T-helper 2 cell treated with Interferon-gamma antibody and Interleukin-4, amounts not matched to agents 5 μg/mL and 100 μg/mL, for 36 hours (primary cell): Measurements from ENCODE around the gene NECTIN1.

Experiments
- DNase-seq: peaks from one replicate; pipeline ENCODE4 v3.0.0; 2021; ENCODE audit warnings: low spot score
- H3K27ac Mint-ChIP-seq: one replicate; pipeline ENCODE4 v1.8.0; 2021; ENCODE audit warnings: mild to moderate bottlenecking, mixed read lengths
- H3K27me3 Mint-ChIP-seq: one replicate; pipeline ENCODE4 v1.8.0; 2021; ENCODE audit warnings: low read depth, mixed read lengths
- H3K36me3 Mint-ChIP-seq: one replicate; pipeline ENCODE4 v1.8.0; 2021; ENCODE audit warnings: low read depth, mixed read lengths
- H3K4me1 Mint-ChIP-seq: one replicate; pipeline ENCODE4 v1.8.0; 2021; ENCODE audit warnings: low read depth, mixed read lengths
- H3K4me3 Mint-ChIP-seq: one replicate; pipeline ENCODE4 v1.8.0; 2022; ENCODE audit warnings: mild to moderate bottlenecking, moderate library complexity, mixed read lengths
- H3K9me3 Mint-ChIP-seq: one replicate; pipeline ENCODE4 v1.8.0; 2021; ENCODE audit warnings: mixed read lengths

The NECTIN1 gene

DNA sequence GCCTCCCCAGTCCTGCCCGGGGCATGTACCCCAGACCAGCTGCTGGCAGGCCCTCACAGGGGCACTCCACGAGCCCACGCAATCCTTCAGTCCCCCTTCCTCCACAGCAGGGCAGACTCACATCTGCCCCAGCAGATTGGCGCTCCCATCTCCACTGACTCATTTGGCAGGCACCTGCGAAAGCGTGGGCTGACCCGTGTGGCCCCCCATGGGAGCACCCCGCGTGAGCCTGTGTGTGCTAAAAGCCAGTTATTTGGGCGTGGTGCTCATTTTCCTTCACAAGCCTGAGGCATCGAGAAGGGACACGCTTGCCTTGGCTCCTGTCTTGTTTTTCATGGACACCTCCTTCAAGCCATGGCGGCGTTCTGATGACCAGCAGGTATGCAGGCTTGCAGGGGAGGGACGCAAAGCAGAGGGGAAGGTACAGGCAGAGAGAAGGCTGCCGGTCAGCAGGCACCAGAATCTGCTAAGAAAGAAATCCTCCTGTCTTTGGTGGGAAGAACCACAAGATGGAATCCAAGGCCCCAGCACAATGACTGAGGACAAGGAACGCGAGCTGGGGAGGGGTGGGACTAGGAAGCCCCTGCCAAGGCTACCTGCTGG is 8.6 kb downstream of the NECTIN1 start:
- peaks cover 22% of the 10 kb centered on the region for H3K27me3 Mint-ChIP-seq
- no peaks in the 10 kb centered on the region for H3K36me3 Mint-ChIP-seq

DNA sequence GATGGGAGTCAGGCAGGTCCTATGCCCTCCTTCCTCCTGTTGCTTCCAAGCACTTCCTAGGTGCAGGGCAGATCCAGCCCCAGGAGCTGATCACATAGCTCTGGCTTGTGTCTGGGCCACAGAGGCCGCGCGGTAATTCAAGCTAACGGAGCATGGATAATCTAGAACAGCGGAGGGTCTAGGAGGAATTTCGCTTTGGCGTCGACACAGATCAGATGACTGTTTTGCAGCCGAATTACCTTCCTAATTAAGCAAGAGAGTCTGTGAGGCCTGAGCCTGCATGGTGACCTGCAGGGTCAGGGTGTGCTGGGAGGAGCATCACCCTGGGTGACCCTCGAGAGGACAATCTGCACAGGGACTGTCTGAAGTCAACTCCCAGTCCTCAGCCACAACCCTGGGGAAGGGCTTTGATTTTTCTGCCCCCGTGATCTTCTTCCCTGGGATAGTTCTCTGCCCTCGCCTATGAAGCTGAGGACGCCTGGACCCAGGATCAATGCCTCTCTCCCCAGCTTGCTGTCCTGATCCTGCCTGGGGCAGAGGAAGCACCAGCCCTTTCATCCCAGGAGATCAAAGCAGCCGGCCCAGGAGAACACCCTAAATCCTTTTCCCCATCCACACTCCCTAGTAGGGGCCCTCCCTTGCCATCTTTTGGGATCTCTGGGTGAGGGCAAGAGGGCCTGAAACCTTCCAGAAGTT is 11.0 kb downstream of the NECTIN1 start:
- Mint-ChIP-seq H3K27ac (no peak overlapping the region), H3K4me1 (no peaks in the 10 kb centered on the region), H3K27me3 (peaks cover 6% of the 10 kb centered on the region), H3K9me3 (no peaks in the 10 kb centered on the region), H3K4me3 (no peak overlapping the region), H3K36me3 (no peaks in the 10 kb centered on the region)
- no peak for DNase-seq

More for the DNA sequence above, 8.6 kb downstream of the NECTIN1 start:
- no peaks in the 10 kb centered on the region for H3K4me1 Mint-ChIP-seq
- no peak overlapping the region for H3K4me3 Mint-ChIP-seq
- no peaks in the 10 kb centered on the region for H3K9me3 Mint-ChIP-seq
- no peak overlapping the region for H3K27ac Mint-ChIP-seq
- no peak for DNase-seq

DNA sequence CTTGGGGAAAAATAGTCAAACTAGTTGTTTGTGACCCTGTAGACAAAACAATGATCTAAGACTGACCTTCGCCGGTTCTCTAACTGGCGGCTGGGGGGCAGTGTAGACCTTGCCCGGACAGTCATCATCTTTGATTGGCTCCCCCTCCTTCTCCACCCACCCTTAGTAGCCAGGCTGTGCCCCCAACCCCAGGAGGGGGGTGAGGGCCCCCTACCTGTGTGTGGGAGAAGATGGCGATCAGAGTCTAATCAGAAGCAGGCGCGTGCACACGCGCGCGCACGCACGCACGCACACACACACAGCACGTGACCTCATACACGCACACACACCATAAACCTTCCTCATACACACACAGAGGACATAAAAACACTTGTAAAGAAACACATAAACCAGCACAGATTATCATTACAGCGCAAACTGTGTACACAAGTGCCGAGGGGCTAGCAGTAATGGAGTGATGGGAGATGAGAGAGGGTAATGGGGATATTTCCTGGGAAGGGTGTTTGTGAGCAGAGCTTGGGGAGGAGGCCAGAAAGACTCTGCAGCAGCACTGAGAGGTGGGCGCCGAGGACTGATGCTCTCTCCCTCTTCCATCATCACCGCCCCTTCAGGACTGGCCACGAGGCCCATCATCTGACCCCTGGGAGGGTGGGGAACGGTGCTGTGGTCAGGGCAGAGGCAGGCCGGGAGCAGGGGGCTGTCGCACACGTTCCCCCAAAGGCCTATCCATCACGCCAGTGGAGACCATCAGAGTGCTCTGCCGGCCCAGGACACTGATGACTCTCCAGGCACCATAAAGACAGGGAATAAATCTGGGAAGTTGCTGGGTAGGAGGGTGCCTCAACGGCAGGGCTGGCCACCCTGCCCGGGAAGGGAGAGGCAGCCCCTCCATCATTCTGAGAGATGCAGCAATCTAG is 12.2 kb downstream of the NECTIN1 start:
- no peaks in the 10 kb centered on the region for H3K36me3 Mint-ChIP-seq
- no peak overlapping the region for H3K27ac Mint-ChIP-seq
- H3K4me3 Mint-ChIP-seq, result no peak overlapping the region
- H3K9me3 Mint-ChIP-seq, result no peaks in the 10 kb centered on the region
- no peak for DNase-seq
- peaks cover under 1% of the 10 kb centered on the region for H3K27me3 Mint-ChIP-seq
- H3K4me1 Mint-ChIP-seq, result no peaks in the 10 kb centered on the region

DNA sequence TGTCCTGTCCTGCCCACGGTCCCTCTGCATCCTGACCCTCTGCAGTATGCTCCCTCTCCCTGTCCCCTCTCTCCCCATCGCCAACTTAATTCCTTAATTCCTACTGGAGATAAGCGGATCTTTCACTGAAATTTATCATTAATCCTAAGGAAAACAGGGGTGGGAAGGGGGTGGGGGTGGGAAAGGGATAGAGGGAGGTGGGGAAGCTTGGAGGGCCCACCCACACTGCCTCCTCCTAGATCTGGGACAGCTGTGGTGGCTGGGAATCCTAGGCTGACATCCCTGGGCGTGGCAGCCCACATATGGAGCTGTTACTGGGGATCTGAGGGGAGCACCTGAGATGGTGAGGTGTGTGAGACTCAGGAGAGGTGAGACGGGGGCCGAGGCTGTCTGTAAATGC is 14.4 kb downstream of the NECTIN1 start:
- Mint-ChIP-seq H3K9me3 (no peaks in the 10 kb centered on the region), H3K27ac (no peak overlapping the region), H3K4me1 (peaks cover 1% of the 10 kb centered on the region), H3K4me3 (no peak overlapping the region), H3K27me3 (peaks cover 13% of the 10 kb centered on the region), H3K36me3 (no peaks in the 10 kb centered on the region)
- DNase-seq, result no peak

DNA sequence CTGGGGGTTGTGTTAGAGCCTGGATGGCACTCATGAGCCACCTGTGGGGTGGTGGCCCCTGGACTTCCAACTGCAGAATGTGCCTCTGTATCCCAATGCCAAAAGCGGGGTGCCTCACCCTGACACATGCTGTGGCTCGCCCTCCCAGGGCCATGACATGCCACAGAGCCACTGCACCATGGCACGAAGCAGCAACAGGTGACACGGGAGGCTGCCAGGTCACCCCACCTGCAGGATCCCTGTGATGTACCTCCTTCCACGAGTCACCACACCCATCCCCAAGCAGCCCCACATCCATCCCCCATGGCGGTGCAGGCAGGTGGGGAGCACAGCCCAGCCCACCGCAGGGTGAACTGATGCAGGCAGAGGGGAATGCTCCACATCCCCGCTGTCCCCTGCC is 14.8 kb downstream of the NECTIN1 start:
- H3K27me3 Mint-ChIP-seq, result peaks cover 14% of the 10 kb centered on the region
- no peaks in the 10 kb centered on the region for H3K9me3 Mint-ChIP-seq
- H3K27ac Mint-ChIP-seq, result no peak overlapping the region
- H3K4me3 Mint-ChIP-seq, result no peak overlapping the region
- H3K36me3 Mint-ChIP-seq, result no peaks in the 10 kb centered on the region
- H3K4me1 Mint-ChIP-seq, result peaks cover 1% of the 10 kb centered on the region
- DNase-seq, result no peak

DNA sequence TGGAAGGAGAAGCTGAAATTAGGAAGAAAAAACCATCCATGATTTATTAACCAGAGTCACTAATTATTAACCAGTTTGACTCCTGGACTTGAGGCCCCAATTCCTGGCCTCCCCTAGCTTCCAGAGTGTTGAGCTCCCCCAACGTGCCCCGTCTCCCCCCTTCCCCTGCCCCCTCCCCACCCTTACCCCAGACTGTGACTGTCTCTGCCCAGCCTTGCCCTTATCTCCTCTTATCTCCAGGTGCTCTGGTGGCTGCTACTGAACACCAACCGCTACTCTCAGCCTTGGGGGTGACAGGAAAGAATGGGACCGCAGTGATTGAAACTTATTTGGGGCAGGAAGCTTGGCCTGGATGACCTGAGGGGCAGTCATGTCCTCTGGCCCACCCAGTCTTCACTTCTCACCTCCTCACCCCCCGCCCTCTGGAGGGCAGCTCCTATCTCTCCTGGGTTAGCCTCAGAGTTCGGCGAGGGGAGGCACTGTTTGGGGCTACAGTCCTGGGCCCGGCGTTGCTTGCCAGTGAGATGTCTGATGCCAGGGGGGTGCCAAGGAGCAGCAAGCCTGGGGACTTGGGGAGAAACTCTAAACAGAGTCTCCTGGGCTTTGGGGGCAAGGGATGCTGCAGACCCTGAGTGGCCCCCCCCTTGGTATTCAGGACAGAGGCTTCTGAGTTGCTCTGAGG is 15.5 kb downstream of the NECTIN1 start:
- H3K4me3 Mint-ChIP-seq, result no peak overlapping the region
- no peaks in the 10 kb centered on the region for H3K9me3 Mint-ChIP-seq
- DNase-seq, result no peak
- peaks cover 20% of the 10 kb centered on the region for H3K27me3 Mint-ChIP-seq
- no peaks in the 10 kb centered on the region for H3K36me3 Mint-ChIP-seq
- peaks cover 5% of the 10 kb centered on the region for H3K4me1 Mint-ChIP-seq
- H3K27ac Mint-ChIP-seq, result no peak overlapping the region

DNA sequence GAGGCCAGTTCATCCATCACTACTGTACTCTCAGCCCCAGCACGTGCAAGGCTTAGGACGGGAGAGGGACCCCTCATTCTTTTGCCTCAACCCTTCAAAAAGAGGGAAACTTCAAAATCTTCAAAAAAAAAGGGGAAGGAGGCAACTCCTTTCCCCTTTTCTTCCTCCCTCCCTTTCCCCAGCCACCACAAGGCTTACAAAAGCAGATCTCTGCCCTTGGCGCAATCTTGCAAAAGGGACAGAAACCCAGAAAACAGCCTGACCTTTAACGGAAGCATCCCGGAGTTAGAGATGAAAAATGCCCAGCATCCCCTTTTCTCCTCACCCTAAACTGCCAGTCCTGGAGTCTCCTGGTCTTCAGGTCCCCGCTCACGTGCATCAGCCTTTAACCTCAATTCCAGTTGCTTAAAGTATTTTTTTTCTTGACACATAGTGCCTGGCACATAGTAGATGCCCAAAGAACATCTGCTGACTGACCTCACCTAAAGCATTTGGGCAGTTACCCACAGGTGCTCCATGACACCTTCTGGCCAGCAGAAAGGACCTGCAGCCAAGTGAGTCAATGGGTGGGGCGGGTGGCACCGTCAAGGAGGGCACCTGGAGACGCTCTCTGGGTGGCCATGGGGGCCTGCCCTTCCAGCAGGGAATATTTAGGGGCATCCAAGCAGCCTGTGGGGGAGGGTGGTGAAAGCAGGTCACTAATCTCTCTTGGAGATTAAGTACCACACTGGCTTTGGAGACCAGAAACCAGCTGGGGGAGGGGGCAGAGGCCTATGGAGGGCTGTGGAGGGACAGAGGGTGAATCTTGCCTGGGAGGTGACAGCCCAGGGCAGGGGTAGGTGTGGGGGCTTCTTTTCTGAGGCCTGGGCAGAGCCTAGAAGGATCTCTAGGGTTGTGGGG is 16.3 kb downstream of the NECTIN1 start:
- Mint-ChIP-seq H3K9me3 (no peaks in the 10 kb centered on the region), H3K4me3 (no peak overlapping the region), H3K27ac (no peak overlapping the region), H3K4me1 (peaks cover 5% of the 10 kb centered on the region), H3K36me3 (no peaks in the 10 kb centered on the region), H3K27me3 (peaks cover 27% of the 10 kb centered on the region)
- no peak for DNase-seq

DNA sequence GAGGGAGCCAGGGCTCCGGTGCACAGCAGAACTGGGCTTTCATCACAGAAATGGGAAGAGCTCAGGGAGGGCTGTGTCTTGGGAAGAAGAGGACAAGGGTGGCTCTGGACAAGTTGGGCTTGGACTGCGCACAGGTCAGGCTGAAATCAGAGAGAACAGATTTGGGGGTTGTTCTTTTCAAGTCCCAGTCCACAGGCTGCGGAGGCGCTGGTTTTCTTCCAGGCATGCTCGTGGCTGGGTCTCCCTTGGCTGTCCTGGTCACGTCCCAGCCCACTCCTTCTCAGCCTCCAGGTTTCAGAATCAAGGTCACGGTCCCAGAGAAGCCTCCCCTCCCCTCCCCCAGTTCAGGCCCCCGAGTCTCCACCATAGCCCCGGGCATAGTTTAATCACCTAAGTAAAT is 17.0 kb downstream of the NECTIN1 start:
- peaks cover 30% of the 10 kb centered on the region for H3K27me3 Mint-ChIP-seq
- peaks cover 5% of the 10 kb centered on the region for H3K4me1 Mint-ChIP-seq
- no peak overlapping the region for H3K4me3 Mint-ChIP-seq
- no peaks in the 10 kb centered on the region for H3K9me3 Mint-ChIP-seq
- H3K36me3 Mint-ChIP-seq, result no peaks in the 10 kb centered on the region
- DNase-seq, result no peak
- H3K27ac Mint-ChIP-seq, result no peak overlapping the region

DNA sequence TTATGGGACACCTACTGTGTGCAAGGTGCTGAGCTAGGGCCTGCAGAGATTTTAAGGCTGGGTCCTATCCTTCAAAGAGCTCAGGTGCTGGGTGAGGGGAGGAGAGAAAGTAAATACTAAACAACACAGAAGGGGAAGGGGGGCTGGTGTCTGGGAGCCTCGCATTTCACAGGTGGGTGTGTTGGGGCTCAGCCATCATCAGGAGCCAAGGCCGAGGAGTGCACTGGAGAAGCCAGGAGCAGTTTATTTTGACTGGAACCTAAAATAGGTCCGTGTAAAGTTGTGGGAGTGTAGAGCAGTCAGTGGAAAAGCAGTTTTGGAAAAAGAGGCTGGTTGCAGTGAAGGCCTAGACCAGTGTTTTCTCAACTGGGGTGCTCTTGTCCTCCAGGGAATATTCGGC is 17.5 kb downstream of the NECTIN1 start:
- Mint-ChIP-seq H3K4me1 (peaks cover 5% of the 10 kb centered on the region), H3K4me3 (no peak overlapping the region), H3K36me3 (no peaks in the 10 kb centered on the region), H3K27ac (no peak overlapping the region), H3K9me3 (no peaks in the 10 kb centered on the region), H3K27me3 (peaks cover 30% of the 10 kb centered on the region)
- DNase-seq, result no peak

DNA sequence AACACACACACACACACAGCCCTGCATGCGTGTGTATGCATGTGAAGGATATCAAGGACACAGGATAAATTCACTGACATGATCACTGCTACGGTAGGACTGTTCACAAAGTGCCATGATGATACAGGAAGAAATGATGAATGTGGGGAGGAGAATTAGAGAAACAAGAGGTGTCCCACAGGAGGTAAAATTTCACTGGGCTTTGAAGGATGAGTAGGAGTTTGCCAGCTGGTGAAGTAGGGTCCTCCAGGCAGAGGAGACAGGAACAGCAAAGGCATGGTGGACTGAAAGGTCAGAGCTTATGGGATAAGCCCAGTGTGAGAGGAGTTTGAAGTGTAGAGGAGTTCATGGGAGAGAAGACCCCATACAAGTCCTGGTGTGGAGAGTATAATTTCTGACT is 18.6 kb downstream of the NECTIN1 start:
- H3K36me3 Mint-ChIP-seq, result no peaks in the 10 kb centered on the region
- peaks cover 5% of the 10 kb centered on the region for H3K4me1 Mint-ChIP-seq
- no peak overlapping the region for H3K27ac Mint-ChIP-seq
- no peak for DNase-seq
- H3K9me3 Mint-ChIP-seq, result no peaks in the 10 kb centered on the region
- H3K4me3 Mint-ChIP-seq, result no peak overlapping the region
- peaks cover 30% of the 10 kb centered on the region for H3K27me3 Mint-ChIP-seq

DNA sequence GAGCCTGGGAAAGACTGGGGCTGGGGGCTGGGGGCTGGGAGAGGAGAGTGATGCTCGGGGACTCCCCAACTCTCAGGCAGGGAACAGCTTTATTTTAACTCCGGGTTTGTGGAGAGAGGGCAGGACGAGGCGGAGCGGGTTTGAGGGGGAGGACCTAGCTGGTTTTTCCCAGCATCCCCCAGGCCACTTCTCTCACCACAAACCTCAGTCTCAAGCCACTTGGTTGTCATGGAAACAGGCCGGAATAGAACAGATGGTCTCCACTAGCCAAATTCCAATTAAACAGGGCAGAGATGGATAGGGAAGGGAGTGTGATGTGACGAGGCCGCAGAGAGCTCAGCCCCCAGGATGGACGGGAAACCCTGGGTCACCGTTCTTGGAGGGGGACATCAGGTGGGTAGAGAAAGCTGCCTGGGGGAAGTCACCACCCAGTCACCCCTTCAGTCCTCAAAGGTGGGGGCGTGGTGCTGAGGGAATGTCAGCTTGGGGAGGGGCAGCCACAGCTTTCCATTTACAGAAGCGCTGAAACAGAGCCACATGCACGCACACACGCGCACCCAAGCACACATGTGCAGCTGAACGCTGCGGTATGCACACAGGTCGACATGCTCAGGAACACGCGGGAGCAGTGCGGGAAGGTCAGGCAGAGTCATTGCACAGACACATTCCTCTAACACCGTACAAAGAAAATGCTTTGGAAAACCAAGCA is 19.2 kb downstream of the NECTIN1 start:
- H3K36me3 Mint-ChIP-seq, result no peaks in the 10 kb centered on the region
- H3K4me1 Mint-ChIP-seq, result peaks cover 5% of the 10 kb centered on the region
- no peak for DNase-seq
- H3K27ac Mint-ChIP-seq, result no peak overlapping the region
- no peak overlapping the region for H3K4me3 Mint-ChIP-seq
- H3K27me3 Mint-ChIP-seq, result peaks cover 30% of the 10 kb centered on the region
- no peaks in the 10 kb centered on the region for H3K9me3 Mint-ChIP-seq

DNA sequence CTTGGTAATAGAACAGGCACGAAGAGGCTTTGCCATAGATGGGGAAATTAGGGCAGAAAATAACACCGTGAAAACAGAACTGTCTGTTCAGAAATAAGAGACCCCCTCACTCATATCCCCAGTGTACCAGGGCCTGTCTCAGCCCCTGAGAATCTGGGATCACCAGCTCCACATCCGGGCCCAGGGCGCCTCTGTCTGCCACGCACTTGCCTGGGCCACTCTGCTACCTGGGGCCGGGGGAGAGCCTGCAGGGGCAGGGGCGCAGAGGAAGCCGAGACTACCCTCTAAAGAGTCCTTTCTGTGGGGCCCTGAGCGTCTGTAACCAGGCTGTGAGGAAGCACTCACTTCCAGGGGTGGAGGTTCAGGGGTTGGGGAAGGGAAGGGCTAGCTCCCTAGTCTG is 19.8 kb downstream of the NECTIN1 start:
- H3K9me3 Mint-ChIP-seq, result no peaks in the 10 kb centered on the region
- no peak overlapping the region for H3K4me3 Mint-ChIP-seq
- no peak for DNase-seq
- peaks cover 5% of the 10 kb centered on the region for H3K4me1 Mint-ChIP-seq
- H3K36me3 Mint-ChIP-seq, result no peaks in the 10 kb centered on the region
- no peak overlapping the region for H3K27ac Mint-ChIP-seq
- H3K27me3 Mint-ChIP-seq, result peaks cover 30% of the 10 kb centered on the region

DNA sequence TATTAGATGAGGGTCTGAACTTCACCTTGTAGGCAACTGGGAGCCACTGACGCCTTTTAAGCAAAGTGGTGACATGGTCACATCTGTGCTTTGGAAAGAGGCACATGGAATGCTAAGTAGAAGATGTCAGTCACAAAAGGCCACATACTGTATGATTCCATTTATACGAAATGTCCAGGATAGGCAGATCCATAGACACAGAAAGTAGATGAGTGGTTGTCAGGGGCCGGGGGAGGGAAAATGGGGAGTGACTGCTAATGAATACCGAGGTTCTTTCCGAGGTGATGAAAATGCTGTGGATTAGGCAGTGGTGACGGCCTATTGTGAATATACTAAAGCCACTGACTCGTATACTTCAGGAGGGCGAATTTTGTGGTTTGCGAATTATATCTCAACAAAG is 20.6 kb downstream of the NECTIN1 start:
- no peaks in the 10 kb centered on the region for H3K36me3 Mint-ChIP-seq
- peaks cover 5% of the 10 kb centered on the region for H3K4me1 Mint-ChIP-seq
- no peak overlapping the region for H3K4me3 Mint-ChIP-seq
- no peak overlapping the region for H3K27ac Mint-ChIP-seq
- H3K27me3 Mint-ChIP-seq, result peaks cover 30% of the 10 kb centered on the region
- H3K9me3 Mint-ChIP-seq, result no peaks in the 10 kb centered on the region
- no peak for DNase-seq
